GM18858 (cell line): Measurements from ENCODE around the gene FOXD4L6.
"Not testable (repeated sequence)": the region's sequence is repeated elsewhere in the genome, so short reads cannot be mapped to it uniquely, and the experiment has no call there.

ENCODE experiments used
- ATAC-seq: cut with Tn5 transposase; IDR thresholded peaks from one replicate; pipeline ENCODE4 v1.9.1; 2021; ENCODE audit not compliant: unreplicated experiment

The FOXD4L6 gene

GRCh38 chr9:41128581-41128980 lies at the start of gene FOXD4L6:
TSS of gene FOXD4L6 (minus strand) at chr9:41128681. CDS start at chr9:41128383, 298 bp downstream.
- not testable (repeated sequence) for ATAC-seq

DNA sequence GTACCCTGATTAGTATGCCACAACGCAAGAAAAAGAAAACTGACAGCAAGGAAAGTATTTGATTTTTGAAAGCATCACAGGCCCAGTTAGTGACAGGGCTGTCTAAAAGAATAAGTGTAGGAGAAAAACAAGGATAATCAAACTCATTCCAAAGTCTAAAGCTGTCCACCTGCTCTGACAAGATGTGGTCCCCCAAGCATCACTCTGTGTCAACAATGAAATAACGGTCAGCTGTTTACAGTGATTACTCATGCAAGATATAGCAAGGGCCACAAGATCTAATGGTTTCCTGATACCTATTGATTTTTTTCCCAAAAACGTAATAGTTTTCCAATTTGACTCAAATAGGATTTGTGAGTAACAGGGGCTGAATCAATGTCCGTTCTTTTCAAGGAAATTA lies 46.5 kb upstream of the FOXD4L6 start:
- not testable (repeated sequence) for ATAC-seq

GRCh38 chr9:41150116-41150515 lies 21.6 kb upstream of the FOXD4L6 start:
- ATAC-seq: not testable (repeated sequence)

- ATAC-seq: not testable (repeated sequence)
Observed at GRCh38 chr9:41141878-41142277, 13.4 kb upstream of the FOXD4L6 start.

DNA sequence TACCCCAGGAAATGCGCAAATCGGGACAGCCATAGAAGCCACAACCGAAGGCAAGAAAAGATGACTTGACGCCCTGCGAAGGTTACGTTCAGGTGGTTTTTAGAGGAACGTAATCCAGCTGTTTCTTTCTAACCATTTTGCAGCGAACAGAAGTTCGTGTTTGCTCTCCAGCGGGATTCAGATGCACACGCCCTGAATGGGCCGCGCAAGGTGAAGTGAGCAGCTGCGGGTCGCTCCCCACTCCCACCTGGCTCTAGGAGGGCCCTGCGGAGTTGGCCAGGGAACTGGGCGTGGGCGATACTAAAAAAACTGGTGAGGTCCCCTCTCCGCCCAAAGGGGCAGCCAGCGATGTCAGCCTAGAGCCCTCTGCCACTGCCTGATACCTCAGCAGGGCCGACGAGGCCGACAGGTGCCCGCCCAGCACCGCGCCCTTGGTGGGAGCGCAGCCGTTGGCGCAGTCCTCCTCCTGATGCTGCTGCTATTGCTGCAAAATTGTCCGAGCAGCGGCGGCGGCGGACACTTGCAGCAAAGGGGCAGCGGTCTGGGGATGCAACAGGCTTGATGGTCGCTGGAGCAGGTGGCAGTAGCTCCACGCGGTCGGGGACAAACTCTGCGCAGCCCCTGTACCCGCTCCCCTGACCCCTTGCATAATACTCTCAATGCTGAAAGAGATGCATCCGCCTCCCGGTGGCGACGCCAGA lies 1.6 kb downstream of the FOXD4L6 start:
- ATAC-seq: not testable (repeated sequence)

DNA sequence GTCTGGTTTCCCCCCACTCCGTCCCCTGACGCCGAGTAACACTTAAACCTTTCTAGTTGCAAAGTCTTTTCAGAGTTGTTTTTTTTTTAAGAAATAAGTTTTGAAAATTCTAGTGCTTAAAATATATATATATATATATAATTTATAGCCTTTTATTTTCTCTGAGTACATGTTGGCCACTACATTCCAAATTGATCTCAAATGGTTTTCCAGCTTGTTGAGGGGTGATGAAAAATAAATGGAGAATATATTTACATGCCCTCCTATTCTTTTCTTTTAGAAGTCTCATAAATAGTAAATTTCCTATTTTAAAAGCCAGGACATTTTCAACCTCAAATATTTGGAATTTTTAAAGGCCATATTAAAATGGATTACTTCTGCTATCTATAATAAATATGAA lies 2.5 kb downstream of the FOXD4L6 start:
- not testable (repeated sequence) for ATAC-seq

- ATAC-seq: not testable (repeated sequence)
Observed at GRCh38 chr9:41125109-41125658, 3.3 kb downstream of the FOXD4L6 start.

- ATAC-seq: not testable (repeated sequence)
Observed at GRCh38 chr9:41124250-41125108, 4.0 kb downstream of the FOXD4L6 start.

GRCh38 chr9:41123812-41124211 lies 4.7 kb downstream of the FOXD4L6 start:
- ATAC-seq: not testable (repeated sequence)

GRCh38 chr9:41123396-41123795 lies 5.1 kb downstream of the FOXD4L6 start:
- not testable (repeated sequence) for ATAC-seq

- not testable (repeated sequence) for ATAC-seq
Observed at GRCh38 chr9:41120696-41121095, 7.8 kb downstream of the FOXD4L6 start.

GRCh38 chr9:41119719-41120118 lies 8.8 kb downstream of the FOXD4L6 start:
- ATAC-seq: not testable (repeated sequence)

DNA sequence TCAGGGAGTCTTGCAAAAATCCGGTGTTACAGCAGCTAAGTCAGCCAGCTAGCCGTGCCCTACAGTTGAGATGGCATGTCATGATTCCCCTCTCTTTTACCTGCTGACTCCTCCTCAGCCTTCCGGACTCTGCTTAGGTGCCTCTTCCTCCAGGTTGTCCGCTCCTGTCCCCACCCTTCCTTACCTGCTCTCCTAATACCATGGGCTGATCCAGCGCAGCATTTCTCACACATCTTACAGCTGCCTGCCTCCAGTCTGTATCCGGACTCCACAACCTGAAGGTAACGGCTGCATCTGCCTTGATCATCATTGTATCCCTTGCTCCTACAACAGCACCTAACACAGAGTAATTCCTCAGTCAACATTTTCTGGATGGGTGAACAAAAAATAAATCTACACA lies 9.2 kb downstream of the FOXD4L6 start:
- not testable (repeated sequence) for ATAC-seq

- not testable (repeated sequence) for ATAC-seq
Observed at GRCh38 chr9:41113348-41113747, 15.1 kb downstream of the FOXD4L6 start.

DNA sequence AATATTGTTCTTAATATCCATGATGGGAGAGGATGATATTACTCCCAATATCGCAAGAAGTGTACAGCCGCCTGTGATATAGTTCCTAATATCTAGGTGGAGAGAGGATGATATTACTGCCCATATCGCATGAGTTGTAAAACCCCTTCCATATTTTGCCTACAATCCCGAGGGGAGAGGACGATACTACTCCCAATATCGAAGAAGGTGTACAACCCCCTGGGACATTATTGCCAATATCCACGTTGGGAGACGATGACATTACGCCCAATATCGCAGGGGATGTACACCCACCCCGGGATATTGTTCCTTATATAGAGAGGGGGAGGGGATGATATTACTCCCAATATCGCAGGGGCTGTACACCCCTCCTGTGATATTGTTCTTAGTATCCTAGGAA lies 17.1 kb downstream of the FOXD4L6 start:
- not testable (repeated sequence) for ATAC-seq

- ATAC-seq: not testable (repeated sequence)
Observed at GRCh38 chr9:41110913-41111312, 17.6 kb downstream of the FOXD4L6 start.

DNA sequence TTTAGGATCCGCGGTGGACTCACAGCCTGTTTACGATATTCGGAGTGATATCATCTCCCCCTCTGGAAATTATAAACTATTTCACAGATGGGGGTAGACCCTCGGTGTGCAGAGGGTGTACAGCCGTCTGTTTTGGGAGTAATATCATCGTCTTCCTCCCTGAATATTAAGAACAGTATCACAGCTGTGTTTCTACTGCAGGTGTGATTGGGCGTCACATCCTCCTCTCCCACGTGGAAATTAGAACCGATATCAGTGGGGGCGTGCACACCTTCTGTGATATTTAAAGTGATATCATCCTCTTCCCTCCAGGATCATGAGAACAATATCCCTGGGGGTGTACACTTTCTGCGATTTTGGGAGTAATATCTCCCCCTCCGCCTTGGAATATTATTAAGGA lies 19.2 kb downstream of the FOXD4L6 start:
- not testable (repeated sequence) for ATAC-seq

DNA sequence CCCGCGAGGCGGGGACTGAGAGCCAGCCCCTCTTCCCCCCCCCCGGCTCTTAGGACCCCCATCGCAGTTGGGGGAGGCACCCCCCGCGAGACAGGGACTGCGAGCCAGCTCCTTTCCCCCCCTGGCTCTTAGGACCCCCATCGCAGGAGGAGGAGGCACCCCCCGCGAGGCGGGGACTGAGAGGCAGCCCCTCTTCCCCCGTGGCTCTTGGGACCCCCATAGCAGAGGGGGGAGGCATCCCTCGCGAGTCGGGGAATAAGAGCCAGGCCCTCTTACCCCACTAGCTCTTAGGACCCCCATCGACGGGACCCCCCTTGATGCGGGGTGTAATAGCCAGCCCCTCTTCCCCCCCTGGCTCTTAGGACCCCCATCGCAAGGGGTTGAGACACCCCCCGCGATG lies 19.7 kb downstream of the FOXD4L6 start:
- not testable (repeated sequence) for ATAC-seq

- ATAC-seq: not testable (repeated sequence)
Observed at GRCh38 chr9:41106472-41107116, 21.9 kb downstream of the FOXD4L6 start.

DNA sequence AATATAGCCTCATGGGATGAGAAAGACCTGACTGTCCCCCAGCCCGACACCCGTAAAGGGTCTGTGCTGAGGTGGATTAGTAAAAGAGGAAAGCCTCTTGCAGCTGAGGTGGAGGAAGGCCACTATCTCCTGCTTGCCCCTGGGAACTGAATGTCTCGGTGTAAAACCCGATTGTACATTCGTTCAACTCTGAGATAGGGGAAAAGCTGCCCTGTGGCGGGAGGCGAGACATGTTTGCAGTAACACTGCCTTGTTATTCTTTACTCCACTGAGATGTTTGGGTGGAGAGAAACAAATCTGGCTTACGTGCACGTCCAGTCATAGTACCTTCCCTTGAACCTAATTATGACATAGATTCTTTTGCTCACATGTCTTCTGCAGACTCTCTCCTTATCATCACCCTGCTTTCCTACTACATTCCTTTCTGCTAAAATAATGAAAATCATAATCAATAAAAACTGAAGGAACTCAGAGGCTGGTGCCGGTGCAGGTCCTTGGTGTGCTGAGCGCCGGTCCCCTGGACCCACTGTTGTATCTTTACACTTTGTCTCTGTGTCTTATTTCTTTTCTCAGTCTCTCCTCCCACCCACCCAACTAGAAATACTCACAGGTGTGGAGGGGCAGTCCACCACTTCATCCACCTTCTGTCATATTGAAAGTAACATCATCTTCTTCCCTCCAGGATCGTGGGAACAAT lies 22.8 kb downstream of the FOXD4L6 start:
- not testable (repeated sequence) for ATAC-seq
